HS-27A (cell line): ENCODE results near the gene OR51E1.

Source experiments
- DNase-seq: peaks from one replicate; pipeline ENCODE4 v3.0.0-alpha.2; 2012; ENCODE audit warnings: low read depth, missing footprints

Gene OR51E1

GRCh38 chr11:4643682-4644081, at the start of gene OR51E1:
OR51E1 (plus strand) TSS chr11:4643982; CDS start chr11:4652527, 8,545 bp downstream.
- no peak for DNase-seq

GRCh38 chr11:4605057-4605456, 38.7 kb upstream of the OR51E1 start:
- no peak for DNase-seq

DNA sequence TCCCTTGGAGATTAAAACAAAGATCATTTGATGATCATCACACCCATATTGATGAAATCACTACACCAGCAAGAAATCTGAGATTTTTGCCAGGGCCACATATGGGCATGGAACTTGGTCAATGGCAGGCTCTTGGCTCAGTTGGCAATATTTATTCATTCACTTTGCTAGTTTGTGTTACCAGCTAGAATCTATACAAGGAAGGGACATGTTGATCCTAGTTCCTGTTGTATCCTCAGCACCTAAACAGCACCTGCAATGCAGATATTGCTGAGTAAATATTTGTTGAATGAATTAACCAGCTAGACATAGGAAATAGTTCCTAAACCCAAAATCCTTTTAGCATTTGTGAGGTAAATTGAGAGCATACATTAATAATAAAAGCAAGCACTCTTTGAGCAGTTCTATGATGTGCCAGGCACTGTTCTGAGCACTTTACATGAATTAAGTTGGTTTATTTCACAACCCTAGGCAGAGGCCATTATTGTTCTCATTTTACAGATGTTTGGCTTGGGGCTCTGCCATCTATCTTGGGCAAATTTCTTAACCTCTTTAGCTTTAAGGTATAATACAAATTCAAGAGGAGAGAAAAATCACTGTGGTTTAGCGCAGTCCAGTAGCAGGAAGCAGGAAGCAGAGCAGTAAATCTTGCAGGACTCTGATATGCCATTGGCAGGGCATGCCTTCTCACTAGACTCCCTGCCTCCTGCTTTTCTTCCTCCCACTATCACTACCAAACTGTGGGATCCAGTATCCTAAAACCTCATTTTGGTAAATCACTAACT, 37.4 kb upstream of the OR51E1 start:
- DNase-seq, result no peak

- no peak for DNase-seq
Measured at GRCh38 chr11:4607096-4607495, 36.7 kb upstream of the OR51E1 start.

- DNase-seq, result peak; percentile 83
Measured at GRCh38 chr11:4607781-4608666, 35.8 kb upstream of the OR51E1 start, which contains the start of gene TRIM68. TRIM68 (minus strand) TSS chr11:4608231; CDS start chr11:4605504, 2,727 bp downstream.

DNA sequence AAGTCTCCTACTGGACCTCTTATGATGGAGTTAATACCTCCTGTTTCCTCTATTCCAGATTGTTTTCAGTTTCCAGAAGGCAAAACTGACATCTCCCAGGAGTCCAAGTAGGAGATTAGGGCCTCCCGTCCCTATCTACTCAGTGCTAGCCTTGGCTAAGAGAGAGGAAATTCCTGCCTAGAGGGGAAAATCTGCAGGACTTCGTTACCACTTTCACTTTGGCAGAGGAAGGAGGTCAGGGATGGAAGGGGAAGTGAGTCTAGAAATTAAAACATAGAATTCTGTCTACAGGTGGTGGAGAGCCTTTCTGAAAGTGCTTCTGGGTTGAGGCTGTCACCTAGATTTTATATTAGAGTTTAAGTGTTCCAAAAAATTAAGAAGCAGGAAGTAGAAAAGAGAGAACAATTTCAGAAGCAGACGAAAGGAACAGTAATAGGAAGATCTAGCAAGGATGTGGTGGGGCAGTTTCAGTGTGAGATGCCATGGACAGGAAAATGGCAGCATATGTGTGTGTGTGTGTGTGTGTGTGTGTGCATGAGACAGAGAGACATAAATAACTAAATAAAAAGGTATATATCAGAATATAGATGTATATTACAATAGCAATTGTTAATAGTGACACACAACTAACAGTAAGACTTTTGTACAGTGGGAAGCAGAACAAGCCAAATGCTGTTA, 33.4 kb upstream of the OR51E1 start:
- no peak for DNase-seq

DNA sequence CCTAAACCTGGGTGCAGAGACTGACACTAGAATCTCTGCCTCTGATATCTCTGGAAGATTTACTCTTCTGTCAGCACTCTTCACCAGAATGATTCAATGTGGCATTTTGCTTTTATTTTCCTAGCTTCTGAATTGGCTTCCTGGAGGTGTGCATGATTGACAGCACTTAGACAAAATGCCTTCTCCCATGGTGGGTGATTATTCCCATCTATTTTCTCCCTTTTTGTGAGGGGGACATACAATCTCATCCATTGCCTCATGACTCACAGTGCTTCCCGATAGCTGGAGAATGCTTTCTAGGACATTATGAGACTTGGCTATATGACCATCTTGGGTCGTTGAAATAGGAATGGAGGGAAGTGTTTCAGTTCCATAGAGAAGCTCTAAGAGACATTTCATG, 31.8 kb upstream of the OR51E1 start:
- DNase-seq, result no peak

- no peak for DNase-seq
Measured at GRCh38 chr11:4615856-4616444, 27.8 kb upstream of the OR51E1 start.

DNA sequence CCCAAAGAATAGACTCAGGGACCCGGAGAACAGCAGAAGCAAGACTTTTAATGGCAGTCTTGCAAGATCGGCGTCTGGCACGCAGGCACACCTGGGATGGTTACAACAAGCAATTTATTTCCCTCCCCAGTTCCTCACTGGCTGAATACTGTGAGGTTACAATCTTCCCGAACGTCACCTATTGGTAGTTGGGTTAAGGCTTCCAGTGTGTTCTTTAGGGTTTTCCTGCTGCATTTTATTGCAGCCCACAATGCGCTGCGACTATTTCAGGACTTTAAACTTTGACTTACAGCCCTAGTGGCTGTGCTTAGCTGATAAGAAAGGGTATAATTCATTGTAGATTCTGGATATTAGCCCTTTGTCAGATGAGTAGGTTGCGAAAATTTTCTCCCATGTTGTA, 24.3 kb upstream of the OR51E1 start:
- no peak for DNase-seq

DNA sequence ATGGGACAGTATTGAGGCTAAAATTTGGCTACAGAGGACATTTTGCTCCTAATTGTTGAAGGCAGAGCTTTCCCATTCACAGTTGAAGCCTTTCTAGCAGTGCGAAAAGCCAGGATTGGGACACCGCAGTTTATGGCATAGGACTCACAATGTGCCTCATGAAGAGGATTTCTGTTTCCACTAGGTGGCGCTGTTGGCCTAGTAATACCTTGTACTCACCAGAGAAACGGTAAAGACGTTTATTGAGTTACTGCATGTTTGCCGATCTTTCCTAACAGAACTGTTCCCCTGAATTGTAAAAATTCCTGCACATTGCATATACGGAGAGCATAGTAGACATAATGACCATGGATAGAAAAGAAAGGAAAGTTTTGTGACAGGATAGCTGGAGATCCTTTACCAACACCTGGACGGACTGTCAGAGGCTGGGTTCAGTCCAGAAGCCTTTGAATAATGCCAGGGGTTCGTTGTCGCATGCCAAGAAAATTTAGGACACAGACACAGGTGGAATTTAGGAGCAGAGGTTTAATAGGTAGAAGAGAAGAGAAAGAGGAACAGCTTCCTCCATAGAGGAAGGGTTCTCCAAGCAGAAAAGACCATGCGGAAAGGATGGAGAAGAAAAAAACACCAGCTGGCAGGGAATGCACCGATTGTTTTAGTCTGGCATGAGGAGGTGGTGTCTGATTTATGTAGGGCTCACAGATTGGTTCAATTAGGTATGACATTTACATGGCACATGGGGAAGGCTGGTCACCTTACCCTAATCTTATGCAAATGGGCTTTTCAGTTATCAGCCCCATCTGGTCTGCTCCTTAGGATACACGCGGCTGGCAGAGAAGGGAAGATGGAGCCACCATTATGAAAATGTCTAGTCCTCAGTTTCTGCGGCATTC, 17.3 kb upstream of the OR51E1 start:
- DNase-seq, result peak; percentile 50

DNA sequence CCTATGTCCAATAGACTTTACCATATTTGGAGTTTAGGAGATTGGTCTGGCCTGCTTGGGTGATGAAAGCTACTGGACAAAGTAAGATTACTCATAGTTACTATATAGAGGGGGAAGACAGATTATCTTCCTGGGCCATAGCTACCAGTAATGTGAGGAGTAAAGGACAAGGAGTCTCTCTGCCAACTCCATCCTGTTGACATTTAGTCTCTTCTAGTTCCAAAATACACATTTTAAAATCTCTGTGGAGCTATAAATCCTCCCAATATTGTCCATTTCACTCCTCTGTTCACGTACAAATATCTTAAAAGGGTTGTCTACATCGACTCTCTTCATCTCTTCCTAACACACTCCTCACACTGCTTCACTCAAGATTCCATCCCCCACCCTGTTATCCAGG, 7.6 kb upstream of the OR51E1 start:
- no peak for DNase-seq

GRCh38 chr11:4636962-4637661, 6.7 kb upstream of the OR51E1 start, which contains the start of gene OR51D1:
OR51D1 (plus strand) TSS chr11:4637477; CDS start chr11:4639791, 2,314 bp downstream.
- DNase-seq, result peak; percentile 30

DNA sequence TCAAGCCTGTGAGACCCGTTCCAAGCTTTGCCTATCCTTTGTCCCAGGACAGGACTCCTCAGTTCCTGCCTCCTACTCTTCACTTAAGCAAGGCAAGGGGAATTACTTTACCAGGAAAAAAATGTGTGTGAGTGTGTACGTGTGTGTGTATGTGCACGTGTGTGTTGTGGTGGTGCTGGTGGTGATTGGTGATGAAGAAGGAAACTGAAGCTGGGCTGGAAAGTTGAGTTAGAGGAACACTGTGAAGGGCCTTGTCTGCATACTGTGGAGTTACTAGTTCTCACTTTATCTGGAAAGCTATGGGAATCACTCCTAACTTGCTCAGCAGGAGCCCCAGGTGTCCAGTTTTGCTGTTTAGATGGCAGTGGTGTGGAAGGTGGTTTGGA, 6.1 kb upstream of the OR51E1 start:
- DNase-seq, result no peak

DNA sequence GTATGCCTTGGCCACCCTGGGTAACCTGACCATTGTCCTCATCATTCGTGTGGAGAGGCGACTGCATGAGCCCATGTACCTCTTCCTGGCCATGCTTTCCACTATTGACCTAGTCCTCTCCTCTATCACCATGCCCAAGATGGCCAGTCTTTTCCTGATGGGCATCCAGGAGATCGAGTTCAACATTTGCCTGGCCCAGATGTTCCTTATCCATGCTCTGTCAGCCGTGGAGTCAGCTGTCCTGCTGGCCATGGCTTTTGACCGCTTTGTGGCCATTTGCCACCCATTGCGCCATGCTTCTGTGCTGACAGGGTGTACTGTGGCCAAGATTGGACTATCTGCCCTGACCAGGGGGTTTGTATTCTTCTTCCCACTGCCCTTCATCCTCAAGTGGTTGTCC, 3.9 kb upstream of the OR51E1 start:
- no peak for DNase-seq

DNA sequence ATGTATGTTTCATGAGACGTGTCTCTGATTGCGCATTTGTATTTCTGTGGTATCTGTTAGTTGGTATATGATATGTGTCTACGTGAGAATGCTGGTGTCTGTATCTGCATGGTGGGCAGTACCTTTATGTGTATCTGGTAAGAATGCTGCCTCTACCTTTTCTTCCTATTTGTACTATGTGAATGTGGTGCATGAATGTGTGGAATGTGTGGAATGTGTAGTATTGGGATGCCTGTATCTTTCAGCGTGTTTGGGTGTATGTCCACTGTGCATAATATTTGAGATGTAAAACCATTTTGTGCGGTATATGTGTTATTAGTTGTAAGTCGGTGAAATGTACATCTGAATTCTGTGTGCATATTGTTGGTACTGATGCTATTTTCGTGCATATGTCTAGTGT, 2.3 kb upstream of the OR51E1 start:
- no peak for DNase-seq

GRCh38 chr11:4642043-4642442, 1.7 kb upstream of the OR51E1 start:
- DNase-seq, result no peak

DNA sequence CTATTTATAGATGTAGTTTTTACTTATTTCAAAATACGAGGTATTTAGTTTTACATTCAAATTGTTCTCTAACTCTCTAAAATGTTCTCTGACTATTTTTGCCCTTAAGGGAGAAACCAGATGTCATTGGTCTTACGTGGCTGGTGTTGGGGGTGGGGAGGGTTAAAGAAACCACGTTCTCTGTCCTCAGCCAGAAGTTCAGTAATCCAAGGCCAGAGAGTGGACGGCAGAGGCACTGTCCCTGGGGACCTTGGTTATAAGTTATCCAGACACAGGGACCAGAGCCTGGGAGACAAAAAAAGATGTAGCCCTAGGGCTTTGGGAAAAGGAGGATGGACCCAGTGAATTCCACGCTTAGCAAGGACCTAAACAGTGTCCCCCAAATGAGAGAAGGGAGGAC, 706 bp upstream of the OR51E1 start:
- DNase-seq, result no peak

- no peak for DNase-seq
Measured at GRCh38 chr11:4644233-4644632, 451 bp downstream of the OR51E1 start.

GRCh38 chr11:4645974-4646373, 2.2 kb downstream of the OR51E1 start:
- DNase-seq, result no peak

- DNase-seq, result no peak
Measured at GRCh38 chr11:4647766-4648165, 4.0 kb downstream of the OR51E1 start.
